Hypothalamus (tissue), 51 donors: ENCODE results near the gene KIAA1217.

Source experiments
- DNase-seq, 51 donors: peaks; one replicate each; lab custom pipeline; 2025; lab: John Stamatoyannopoulos, UW

The KIAA1217 gene

DNA sequence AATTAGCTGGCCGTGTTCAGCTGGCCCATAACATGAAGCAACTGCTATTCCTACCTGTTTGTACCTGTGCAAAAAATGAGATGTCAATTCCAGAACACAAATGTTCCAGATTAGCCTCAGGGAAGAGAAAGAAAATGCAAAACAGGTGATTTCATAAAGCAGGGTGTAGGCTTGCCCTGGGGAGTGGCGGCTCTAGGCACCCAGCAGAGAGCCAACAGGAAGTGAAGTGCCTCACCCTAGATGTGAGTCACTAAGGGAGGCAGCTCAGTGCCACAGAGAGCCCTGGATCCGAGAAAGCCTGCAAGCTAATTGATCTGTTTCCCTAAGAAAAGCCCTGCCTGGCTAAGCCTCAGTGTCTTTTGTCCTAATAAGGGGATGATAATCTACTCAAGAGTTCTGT lies 274.8 kb downstream of the KIAA1217 start:
- peak in 2 of 51 donors; percentile 2 to 4 for DNase-seq

DNA sequence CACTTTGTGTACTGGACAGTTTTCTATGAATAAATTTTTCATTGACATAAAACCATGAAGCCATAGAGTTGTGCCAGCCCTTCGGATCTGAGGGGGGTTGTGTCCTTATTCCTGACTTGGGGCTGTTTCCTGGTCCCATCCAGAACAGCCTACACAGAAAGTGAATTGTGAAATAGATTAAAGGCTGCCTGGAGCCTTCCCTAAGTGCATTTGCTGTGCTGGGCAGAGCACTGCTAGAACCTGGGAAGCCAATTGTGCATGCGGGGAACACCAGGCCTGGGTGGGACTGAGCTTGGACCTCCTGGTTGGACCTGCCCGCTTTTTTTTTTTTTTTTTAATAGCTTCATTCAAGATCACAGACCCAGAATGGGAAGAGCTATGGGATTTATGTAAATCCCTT lies 275.8 kb downstream of the KIAA1217 start:
- no peak for DNase-seq

DNA sequence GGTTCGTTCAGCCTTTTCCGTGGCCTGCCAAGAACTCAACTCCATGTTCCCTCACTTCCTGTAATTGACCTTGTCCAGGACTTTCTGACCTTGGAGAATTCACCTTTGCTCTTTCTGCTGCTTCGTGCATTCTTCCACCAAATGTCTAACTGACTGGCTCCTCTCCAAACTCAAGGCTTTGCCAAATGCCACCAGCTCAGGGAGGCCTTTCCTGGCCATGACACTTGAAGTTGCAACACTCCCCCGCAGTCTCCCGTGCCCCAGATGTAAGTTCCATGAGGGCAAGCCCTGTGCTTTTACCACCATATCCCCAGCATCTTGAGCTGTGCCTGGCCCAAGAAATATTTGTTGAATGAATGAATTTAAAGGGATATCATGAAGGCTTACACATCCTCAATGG lies 276.4 kb downstream of the KIAA1217 start:
- DNase-seq: no peak

DNA sequence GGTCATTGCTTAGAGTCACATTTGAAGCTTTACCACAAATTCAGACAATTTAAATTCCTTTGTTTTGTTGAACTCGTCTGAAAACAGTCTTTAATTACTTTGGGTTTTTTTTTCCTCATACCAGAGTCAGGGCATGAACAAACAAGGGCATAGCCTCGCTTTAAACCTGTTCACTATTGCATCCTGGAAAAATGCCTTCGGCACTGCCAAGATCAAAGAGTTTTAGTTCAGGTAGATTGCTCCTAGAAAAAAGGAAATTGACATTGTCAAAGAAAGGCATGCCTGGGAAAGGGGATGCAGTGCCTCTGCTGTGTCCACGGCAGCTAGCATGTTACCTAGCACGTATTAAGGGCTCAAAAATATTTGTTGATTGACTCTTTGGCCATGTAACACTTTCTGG lies 279.7 kb downstream of the KIAA1217 start:
- DNase-seq: no peak

- DNase-seq: no peak
Observed at GRCh38 chr10:24493165-24493564, 284.2 kb downstream of the KIAA1217 start.

DNA sequence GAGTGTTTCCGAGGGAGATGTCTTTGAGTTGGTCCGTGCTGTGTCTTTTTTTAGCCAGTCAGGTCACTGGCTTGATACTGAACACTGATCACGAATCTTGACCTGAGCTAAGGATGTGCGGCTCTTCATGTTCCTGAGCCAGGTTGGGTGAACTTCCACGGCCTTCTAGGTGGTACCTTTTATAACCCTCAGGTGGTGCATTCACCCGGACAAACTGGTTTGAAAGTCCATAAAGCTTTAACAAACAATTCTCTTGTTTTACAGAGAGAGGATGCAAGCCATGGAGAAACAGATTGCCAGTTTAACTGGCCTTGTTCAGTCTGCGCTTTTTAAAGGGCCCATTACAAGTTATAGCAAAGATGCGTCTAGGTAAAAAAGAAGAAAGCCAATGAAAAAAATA lies 285.3 kb downstream of the KIAA1217 start:
- DNase-seq: no peak

DNA sequence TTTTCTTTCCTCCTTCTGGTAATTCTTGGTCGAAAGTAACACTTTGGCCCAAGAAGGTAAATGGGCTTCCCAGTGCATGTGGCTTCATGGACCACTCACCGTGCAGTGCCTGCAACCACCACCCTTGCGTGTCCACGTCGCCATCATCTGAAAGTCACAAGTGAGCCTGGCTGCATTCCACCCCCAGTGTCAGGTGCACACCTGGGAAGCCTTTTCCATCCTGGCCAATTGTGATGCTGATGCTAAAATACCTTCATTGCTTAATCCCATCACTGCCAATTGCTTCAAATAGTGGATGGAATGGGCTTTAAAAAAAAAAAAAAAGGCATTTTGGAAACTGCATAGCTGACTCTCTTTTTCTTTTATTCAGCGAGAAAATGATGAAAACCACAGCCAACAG lies 285.8 kb downstream of the KIAA1217 start:
- DNase-seq: no peak

- no peak for DNase-seq
Observed at GRCh38 chr10:24495666-24496460, 286.9 kb downstream of the KIAA1217 start.

GRCh38 chr10:24496906-24497305 lies 288.0 kb downstream of the KIAA1217 start:
- DNase-seq: no peak

GRCh38 chr10:24501056-24501711 lies 292.2 kb downstream of the KIAA1217 start:
- DNase-seq: no peak

DNA sequence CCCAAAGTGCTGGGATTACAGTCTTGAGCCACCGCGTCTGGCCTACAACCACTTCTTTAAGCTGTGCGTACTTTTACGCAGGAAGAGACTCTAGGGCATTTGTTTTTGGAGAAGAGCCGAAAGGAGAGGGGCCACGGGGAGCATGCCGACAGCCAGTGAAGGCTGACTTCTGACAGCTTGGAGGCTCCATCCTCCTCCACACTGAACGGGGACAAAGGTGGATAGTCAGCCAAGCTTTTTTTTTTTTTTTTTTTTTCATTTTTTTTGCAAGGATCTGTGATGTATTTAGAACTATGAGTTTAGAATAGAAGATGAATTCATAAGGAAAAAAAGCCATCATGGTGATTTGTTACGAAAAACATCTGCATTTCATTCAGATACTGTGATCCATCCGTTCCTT lies 293.1 kb downstream of the KIAA1217 start:
- no peak for DNase-seq

DNA sequence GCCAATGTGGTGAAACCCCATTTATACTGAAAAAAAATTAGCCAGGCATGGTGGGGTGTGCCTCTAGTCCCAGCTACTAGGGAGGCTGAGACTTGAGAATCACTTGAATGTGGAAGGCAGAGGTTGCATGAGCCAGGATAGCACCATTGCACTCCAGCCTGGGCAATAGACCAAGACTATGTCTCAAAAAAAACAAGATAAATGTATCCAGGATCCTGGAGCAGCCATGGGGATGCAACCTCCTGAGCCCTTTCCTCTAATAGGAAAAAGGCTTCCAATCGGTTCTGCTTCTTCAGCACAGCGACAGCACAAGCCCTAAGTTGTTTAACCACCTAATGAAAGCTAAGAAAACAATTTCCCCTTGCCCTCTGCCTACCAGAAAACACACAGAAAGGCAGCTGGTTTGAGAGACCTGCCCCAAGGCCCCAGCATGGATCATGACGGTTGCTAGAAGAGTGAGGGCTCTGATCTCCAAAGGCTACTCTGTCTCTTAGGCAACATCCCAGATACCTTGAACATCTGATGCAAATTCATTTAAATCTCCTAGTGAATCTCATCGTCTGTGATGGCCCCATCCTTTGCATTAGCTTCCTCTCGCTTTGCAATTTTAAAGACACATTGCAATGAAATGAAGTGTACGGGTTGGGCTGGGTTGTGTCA lies 294.0 kb downstream of the KIAA1217 start:
- DNase-seq: no peak

- peak in 1 of 51 donors; percentile 3 for DNase-seq
Observed at GRCh38 chr10:24503461-24504320, 294.8 kb downstream of the KIAA1217 start.

DNA sequence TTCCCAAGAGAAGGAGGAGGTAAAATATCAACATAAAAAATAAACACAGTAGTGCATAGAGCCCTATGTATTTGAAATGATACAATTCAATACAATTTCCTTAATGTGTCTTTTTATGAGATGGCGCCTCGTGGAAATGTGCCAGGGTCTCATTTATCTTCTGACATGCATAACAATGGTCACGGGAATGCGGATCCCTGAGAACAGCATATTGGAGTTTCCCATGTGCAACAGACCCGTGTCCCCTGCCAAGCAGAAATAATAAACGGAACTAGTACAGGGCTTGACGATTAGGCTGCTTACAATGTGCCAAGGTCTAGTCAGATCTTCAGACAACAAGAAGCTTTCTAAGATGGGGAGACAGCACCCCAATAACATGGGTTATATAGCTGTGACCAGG lies 296.8 kb downstream of the KIAA1217 start:
- DNase-seq: no peak

GRCh38 chr10:24513155-24513554 lies 304.2 kb downstream of the KIAA1217 start:
- DNase-seq: peak in 7 of 51 donors; percentile 1 to 23 (median 4)

DNA sequence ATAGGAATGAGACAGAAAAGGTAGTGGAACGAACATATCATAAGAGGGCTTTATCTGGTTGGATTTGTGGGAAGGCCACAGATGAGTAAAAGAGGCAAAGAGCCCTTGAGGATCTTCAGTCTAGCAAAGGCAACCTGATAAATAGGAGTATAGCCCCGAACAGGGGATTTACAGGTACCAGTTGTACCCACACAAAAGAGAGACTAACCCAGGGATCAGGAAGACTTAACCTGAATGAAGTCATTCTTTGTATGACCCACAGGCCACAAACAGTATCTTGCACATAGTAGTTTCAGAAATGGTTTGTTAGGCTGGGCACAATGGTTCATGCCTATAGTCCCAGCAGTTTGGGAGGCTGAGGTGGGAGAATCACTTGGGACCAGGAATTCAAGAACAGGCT lies 306.5 kb downstream of the KIAA1217 start:
- no peak for DNase-seq

- no peak for DNase-seq
Observed at GRCh38 chr10:24518411-24518810, 309.5 kb downstream of the KIAA1217 start.

- DNase-seq: peak in 40 of 51 donors; percentile 5 to 73 (median 37)
Observed at GRCh38 chr10:24518981-24519597, 310.2 kb downstream of the KIAA1217 start.

DNA sequence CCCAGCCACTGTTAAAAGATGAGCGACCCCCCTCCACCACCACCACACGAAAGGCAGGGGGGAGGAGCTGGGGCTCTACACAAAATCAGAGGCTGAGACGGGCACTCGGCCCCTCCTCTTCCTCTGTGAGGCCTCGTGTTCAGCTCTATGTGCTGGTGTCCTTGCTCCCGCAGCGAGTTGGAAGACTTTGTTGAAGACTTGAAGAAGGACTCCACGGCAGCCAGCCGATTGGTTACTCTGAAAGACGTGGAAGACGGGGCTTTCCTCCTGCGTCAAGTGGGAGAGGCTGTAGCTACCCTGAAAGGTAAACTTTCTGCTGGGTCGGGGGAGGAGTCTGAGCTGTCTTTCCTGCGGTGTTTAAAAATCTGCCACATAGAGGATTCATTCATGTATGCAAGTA lies 311.0 kb downstream of the KIAA1217 start:
- no peak for DNase-seq

GRCh38 chr10:24524314-24524713 lies 315.4 kb downstream of the KIAA1217 start:
- no peak for DNase-seq
